Hepatocyte (in vitro differentiated cells): Measurements from ENCODE around the gene ITPRIPL2. TPM values are rescaled to one million over a fixed set of nuclear protein-coding genes. Genes with fewer than 3 reads are reported as not detected.
A peak's percentile ranks its signal among the peaks of the same experiment; 100 is the strongest.

Experiments
- DNase-seq: peaks from one replicate; pipeline ENCODE4 v3.0.0-alpha.2; 2016; ENCODE audit warnings: low spot score
- H2AFZ ChIP-seq: fragments of 200-600 bp; sonication (generic); 2 replicates; pipeline ENCODE4 v1.6.0; 2016; ENCODE audit warnings: antibody characterized with exemption, mild to moderate bottlenecking
- H3K27ac ChIP-seq: fragments of 200-600 bp; sonication (generic); 2 replicates; pipeline ENCODE4 v1.5.1; 2016; ENCODE audit warnings: mild to moderate bottlenecking
- H3K27me3 ChIP-seq: fragments of 200-600 bp; sonication (generic); 2 replicates; pipeline ENCODE4 v1.6.1; 2016
- H3K36me3 ChIP-seq: fragments of 200-600 bp; sonication (generic); replicated peaks from 2 replicates; pipeline ENCODE4 v1.5.1; 2016; ENCODE audit warnings: low read depth; ENCODE audit not compliant: insufficient read depth
- H3K4me1 ChIP-seq: fragments of 200-600 bp; sonication (generic); 2 replicates; pipeline ENCODE4 v1.5.1; 2016; ENCODE audit warnings: mild to moderate bottlenecking, moderate library complexity; ENCODE audit not compliant: insufficient read depth
- H3K4me2 ChIP-seq: fragments of 200-600 bp; sonication (generic); 2 replicates; pipeline ENCODE4 v1.6.0; 2016
- H3K4me3 ChIP-seq: fragments of 200-600 bp; sonication (generic); 2 replicates; pipeline ENCODE4 v1.5.1; 2016; ENCODE audit warnings: mild to moderate bottlenecking
- H3K79me2 ChIP-seq: fragments of 200-600 bp; sonication (generic); 2 replicates; pipeline ENCODE4 v1.6.0; 2017; ENCODE audit warnings: mild to moderate bottlenecking
- H3K9me2 ChIP-seq: fragments of 200-600 bp; sonication (generic); replicated peaks from 2 replicates; pipeline ENCODE4 v1.6.0; 2017; ENCODE audit warnings: mild to moderate bottlenecking; ENCODE audit not compliant: insufficient read depth
- H3K9me3 ChIP-seq: fragments of 200-600 bp; sonication (generic); 2 replicates; pipeline ENCODE4 v1.5.1; 2016; ENCODE audit warnings: low read depth, mild to moderate bottlenecking
- H4K20me1 ChIP-seq: fragments of 200-600 bp; sonication (generic); 2 replicates; pipeline ENCODE4 v1.6.0; 2016; ENCODE audit warnings: mild to moderate bottlenecking; ENCODE audit not compliant: insufficient read depth, poor library complexity, severe bottlenecking
- EZH2 ChIP-seq: fragments of 200-600 bp; sonication (generic); IDR thresholded peaks from 2 replicates; pipeline ENCODE4 v1.6.1; 2016; ENCODE audit warnings: antibody characterized with exemption, mild to moderate bottlenecking, borderline replicate concordance
- EZH2phosphoT487 ChIP-seq: fragments of 200-600 bp; sonication (generic); IDR thresholded peaks from one replicate; pipeline ENCODE4 v1.6.1; 2018; ENCODE audit warnings: antibody characterized with exemption, mild to moderate bottlenecking, low read depth, moderate library complexity; ENCODE audit not compliant: unreplicated experiment, severe bottlenecking
- whole genome bisulfite sequencing: methylation state at CpG from one replicate; pipeline ENCODE4 v1.1.6; 2016; ENCODE audit warnings: low lambda C conversion rate; ENCODE audit errors: missing lambda C conversion rate; 5-methylcytosine and 5-hydroxymethylcytosine counted together
- polyA plus RNA-seq: library from polyadenylated mRNA; unstranded; fragments of >200 nt; fragmentation: Nextera tagmentation; extraction: Ambion mirVana; gene quantifications from 2 replicates; pipeline ENCODE4 v1.2.1, GENCODE V29; 2016
- total RNA-seq: library from RNA; depleted of rRNA; stranded (reverse); fragments of >200 nt; gene quantifications from 2 replicates; pipeline ENCODE4 v1.2.3, GENCODE V29; 2014
- TF ChIP-seq, protein P1 (sequence below): fragments of 200-600 bp; sonication (generic); IDR thresholded peaks from 2 replicates; pipeline ENCODE4 v1.5.1; 2016; ENCODE audit warnings: antibody characterized with exemption, mild to moderate bottlenecking; ENCODE audit not compliant: poor library complexity

Gene ITPRIPL2
- total and polyA plus RNA-seq, 2 experiments from 2014 or later, result 10.3 to 20.1 TPM

GRCh38 chr16:19094542-19095365 lies 19.0 kb upstream of the ITPRIPL2 start:
- no peak overlapping the region for H3K4me3 ChIP-seq
- DNase-seq, result no peak
- no peaks in the 10 kb centered on the region for H3K9me3 ChIP-seq
- 87% methylated on average over 11 of the region's 11 CpGs for WGBS
- H4K20me1 ChIP-seq, result no peaks in the 10 kb centered on the region
- H3K4me2 ChIP-seq, result no peak overlapping the region
- H3K4me1 ChIP-seq, result peaks cover 11% of the 10 kb centered on the region
- TF ChIP-seq, protein P1, sequence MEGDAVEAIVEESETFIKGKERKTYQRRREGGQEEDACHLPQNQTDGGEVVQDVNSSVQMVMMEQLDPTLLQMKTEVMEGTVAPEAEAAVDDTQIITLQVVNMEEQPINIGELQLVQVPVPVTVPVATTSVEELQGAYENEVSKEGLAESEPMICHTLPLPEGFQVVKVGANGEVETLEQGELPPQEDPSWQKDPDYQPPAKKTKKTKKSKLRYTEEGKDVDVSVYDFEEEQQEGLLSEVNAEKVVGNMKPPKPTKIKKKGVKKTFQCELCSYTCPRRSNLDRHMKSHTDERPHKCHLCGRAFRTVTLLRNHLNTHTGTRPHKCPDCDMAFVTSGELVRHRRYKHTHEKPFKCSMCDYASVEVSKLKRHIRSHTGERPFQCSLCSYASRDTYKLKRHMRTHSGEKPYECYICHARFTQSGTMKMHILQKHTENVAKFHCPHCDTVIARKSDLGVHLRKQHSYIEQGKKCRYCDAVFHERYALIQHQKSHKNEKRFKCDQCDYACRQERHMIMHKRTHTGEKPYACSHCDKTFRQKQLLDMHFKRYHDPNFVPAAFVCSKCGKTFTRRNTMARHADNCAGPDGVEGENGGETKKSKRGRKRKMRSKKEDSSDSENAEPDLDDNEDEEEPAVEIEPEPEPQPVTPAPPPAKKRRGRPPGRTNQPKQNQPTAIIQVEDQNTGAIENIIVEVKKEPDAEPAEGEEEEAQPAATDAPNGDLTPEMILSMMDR, result peak; percentile 2
- TF ChIP-seq EZH2, result no peak
- no peak overlapping the region for H3K27ac ChIP-seq
- no peak overlapping the region for H2AFZ ChIP-seq
- H3K27me3 ChIP-seq, result no peaks in the 10 kb centered on the region
- H3K9me2 ChIP-seq, result no peaks in the 10 kb centered on the region
- H3K36me3 ChIP-seq, result no peaks in the 10 kb centered on the region
- no peaks in the 10 kb centered on the region for H3K79me2 ChIP-seq

GRCh38 chr16:19095654-19096053 lies 18.1 kb upstream of the ITPRIPL2 start:
- Histone ChIP-seq H4K20me1 (no peaks in the 10 kb centered on the region), H2AFZ (no peak overlapping the region), H3K27me3 (no peaks in the 10 kb centered on the region), H3K27ac (no peak overlapping the region), H3K36me3 (no peaks in the 10 kb centered on the region), H3K4me3 (no peak overlapping the region), H3K79me2 (no peaks in the 10 kb centered on the region), H3K9me2 (no peaks in the 10 kb centered on the region), H3K4me2 (no peak overlapping the region), H3K4me1 (peaks cover 11% of the 10 kb centered on the region), H3K9me3 (no peaks in the 10 kb centered on the region)
- TF ChIP-seq EZH2phosphoT487 (no peak), EZH2 (no peak)
- TF ChIP-seq, protein P1, result no peak
- DNase-seq, result no peak
- WGBS, result 77% methylated on average over 5 of the region's 5 CpGs

- Histone ChIP-seq H3K9me2 (no peaks in the 10 kb centered on the region), H3K4me1 (peaks cover 8% of the 10 kb centered on the region), H3K9me3 (no peaks in the 10 kb centered on the region), H4K20me1 (no peaks in the 10 kb centered on the region), H3K4me3 (no peak overlapping the region), H3K79me2 (no peaks in the 10 kb centered on the region), H3K36me3 (no peaks in the 10 kb centered on the region), H2AFZ (no peak overlapping the region), H3K27ac (no peak overlapping the region), H3K4me2 (no peak overlapping the region), H3K27me3 (no peaks in the 10 kb centered on the region)
- no peak for TF ChIP-seq EZH2
- TF ChIP-seq, protein P1, result no peak
- no peak for TF ChIP-seq EZH2phosphoT487
- WGBS, result 85% methylated on average over 1 of the region's 1 CpG
- DNase-seq, result no peak
Measured at GRCh38 chr16:19098173-19098572, 15.6 kb upstream of the ITPRIPL2 start.
